HepG2 (cell line): Measurements from ENCODE around the gene GDF9.

Experiments used
- AGO2 ChIP-seq: fragments of 200-400 bp; formaldehyde crosslinking; optimal IDR thresholded peaks from 2 replicates; pipeline ENCODE3; 2017; ENCODE audit warnings: mild to moderate bottlenecking, low read depth, low read length, moderate library complexity
- CEBPB ChIP-seq: IDR thresholded peaks from 2 replicates; pipeline ENCODE4 v1.6.1; 2011; ENCODE audit warnings: low read depth, low read length, improper control_type of control experiment, borderline replicate concordance
- EP300 ChIP-seq, 3 experiments: sonication (generic) in 1 of 3; formaldehyde crosslinking in 1 of 3; IDR thresholded peaks; 2 replicates each; pipeline versions ENCODE4 v1.5.1 to v1.6.1; 2011 to 2020; ENCODE audit warnings: low read depth in 2 of 3, low read length in 2 of 3, borderline replicate concordance in 1 of 3, improper control_type of control experiment in 1 of 3, mild to moderate bottlenecking in 1 of 3, missing genetic modification reagents in 1 of 3, moderate library complexity in 1 of 3
- RFX5 ChIP-seq: IDR thresholded peaks from 2 replicates; pipeline ENCODE4 v1.6.1; 2011; ENCODE audit warnings: low read depth, low read length, improper control_type of control experiment
- SIN3A ChIP-seq: IDR thresholded peaks from 2 replicates; pipeline ENCODE4 v1.6.1; 2011; ENCODE audit warnings: low read depth, mild to moderate bottlenecking, control low read depth, low read length, borderline replicate concordance
- ZNF136 ChIP-seq: sonication (generic); formaldehyde crosslinking; IDR thresholded peaks from 2 replicates; pipeline ENCODE4 v1.8.1; 2022; ENCODE audit warnings: low read depth, mild to moderate bottlenecking, moderate library complexity, missing genetic modification reagents
- ZNF7 ChIP-seq: IDR thresholded peaks from 2 replicates; pipeline ENCODE4 v1.6.1; 2016; ENCODE audit warnings: missing biosample characterization, missing genetic modification reagents
- ZNF792 ChIP-seq: IDR thresholded peaks from 2 replicates; pipeline ENCODE4 v1.6.1; 2016
- TF ChIP-seq, protein P1 (sequence below): IDR thresholded peaks from 2 replicates; pipeline ENCODE4 v1.6.1; 2016; ENCODE audit warnings: missing compliant biosample characterization, missing genetic modification reagents, borderline replicate concordance
- TF ChIP-seq, protein P2 (sequence below): sonication (generic); formaldehyde crosslinking; IDR thresholded peaks from 2 replicates; pipeline ENCODE4 v1.9.0; 2021; ENCODE audit warnings: missing genetic modification reagents, borderline replicate concordance
- TF ChIP-seq, protein P3 (sequence below): sonication (generic); formaldehyde crosslinking; IDR thresholded peaks from 2 replicates; pipeline ENCODE4 v1.5.0; 2020; ENCODE audit warnings: mild to moderate bottlenecking, missing genetic modification reagents, moderate library complexity

DNA sequence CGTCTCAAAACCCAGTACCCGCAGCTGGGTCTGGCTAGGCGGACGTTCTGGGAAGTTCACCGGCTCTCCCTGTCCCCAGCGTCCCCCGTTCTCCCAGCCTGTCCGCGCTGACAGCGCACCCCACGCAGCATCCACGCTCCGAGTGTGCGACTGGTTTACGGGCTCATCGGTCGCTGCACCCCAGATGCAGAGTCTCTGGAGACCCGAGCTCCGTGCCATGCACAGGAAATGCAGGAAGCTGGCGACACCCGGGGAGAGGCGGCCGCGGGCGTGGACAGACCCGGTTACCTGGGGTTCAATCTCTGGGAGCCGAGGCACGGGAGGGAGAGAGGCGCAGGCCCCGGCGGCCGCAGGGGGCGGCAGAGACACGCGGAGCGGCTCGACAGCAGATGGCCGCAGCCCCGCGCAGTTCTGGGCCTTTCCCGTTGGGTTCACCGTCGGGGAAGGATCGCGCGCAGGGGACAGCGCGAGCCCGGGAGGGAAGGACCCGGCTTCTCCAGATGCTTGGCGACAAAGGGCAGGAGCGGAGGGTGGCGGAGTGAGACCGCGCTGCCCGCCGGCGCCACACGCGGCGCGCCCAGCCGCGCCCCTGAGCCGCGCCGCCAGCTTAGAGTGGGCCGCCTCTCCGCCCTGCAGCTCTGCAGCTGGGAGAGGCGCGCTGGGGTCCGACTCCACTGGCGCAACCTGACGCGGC lies 36.4 kb downstream of the GDF9 start:
- TF ChIP-seq RFX5 (no peak), SIN3A (peak; percentile 45; the same call in 1 of the 2 replicates), ZNF136 (no peak), AGO2 (peak; percentile 88), EP300 (IDR thresholded peaks at IDR 0.05; ENCODE audit: low read depth in 2 of 2, low read length in 2 of 2) (no peak; a peak in 1 of 4 replicates), EP300 (CRISPR knock-in tag; IDR thresholded peaks at IDR 0.05; ENCODE audit: borderline replicate concordance) (no peak), ZNF792 (CRISPR knock-in tag) (0 out of 2 replicates have a peak, but pooled peaks have one; percentile 33), CEBPB (no peak), ZNF7 (CRISPR knock-in tag) (no peak)
- TF ChIP-seq, protein P1, sequence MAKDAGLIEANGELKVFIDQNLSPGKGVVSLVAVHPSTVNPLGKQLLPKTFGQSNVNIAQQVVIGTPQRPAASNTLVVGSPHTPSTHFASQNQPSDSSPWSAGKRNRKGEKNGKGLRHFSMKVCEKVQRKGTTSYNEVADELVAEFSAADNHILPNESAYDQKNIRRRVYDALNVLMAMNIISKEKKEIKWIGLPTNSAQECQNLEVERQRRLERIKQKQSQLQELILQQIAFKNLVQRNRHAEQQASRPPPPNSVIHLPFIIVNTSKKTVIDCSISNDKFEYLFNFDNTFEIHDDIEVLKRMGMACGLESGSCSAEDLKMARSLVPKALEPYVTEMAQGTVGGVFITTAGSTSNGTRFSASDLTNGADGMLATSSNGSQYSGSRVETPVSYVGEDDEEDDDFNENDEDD, result no peak; the same call in 1 of the 2 replicates
- TF ChIP-seq, protein P2, sequence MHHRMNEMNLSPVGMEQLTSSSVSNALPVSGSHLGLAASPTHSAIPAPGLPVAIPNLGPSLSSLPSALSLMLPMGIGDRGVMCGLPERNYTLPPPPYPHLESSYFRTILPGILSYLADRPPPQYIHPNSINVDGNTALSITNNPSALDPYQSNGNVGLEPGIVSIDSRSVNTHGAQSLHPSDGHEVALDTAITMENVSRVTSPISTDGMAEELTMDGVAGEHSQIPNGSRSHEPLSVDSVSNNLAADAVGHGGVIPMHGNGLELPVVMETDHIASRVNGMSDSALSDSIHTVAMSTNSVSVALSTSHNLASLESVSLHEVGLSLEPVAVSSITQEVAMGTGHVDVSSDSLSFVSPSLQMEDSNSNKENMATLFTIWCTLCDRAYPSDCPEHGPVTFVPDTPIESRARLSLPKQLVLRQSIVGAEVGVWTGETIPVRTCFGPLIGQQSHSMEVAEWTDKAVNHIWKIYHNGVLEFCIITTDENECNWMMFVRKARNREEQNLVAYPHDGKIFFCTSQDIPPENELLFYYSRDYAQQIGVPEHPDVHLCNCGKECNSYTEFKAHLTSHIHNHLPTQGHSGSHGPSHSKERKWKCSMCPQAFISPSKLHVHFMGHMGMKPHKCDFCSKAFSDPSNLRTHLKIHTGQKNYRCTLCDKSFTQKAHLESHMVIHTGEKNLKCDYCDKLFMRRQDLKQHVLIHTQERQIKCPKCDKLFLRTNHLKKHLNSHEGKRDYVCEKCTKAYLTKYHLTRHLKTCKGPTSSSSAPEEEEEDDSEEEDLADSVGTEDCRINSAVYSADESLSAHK (CRISPR knock-in tag), result no peak
- TF ChIP-seq, protein P3, sequence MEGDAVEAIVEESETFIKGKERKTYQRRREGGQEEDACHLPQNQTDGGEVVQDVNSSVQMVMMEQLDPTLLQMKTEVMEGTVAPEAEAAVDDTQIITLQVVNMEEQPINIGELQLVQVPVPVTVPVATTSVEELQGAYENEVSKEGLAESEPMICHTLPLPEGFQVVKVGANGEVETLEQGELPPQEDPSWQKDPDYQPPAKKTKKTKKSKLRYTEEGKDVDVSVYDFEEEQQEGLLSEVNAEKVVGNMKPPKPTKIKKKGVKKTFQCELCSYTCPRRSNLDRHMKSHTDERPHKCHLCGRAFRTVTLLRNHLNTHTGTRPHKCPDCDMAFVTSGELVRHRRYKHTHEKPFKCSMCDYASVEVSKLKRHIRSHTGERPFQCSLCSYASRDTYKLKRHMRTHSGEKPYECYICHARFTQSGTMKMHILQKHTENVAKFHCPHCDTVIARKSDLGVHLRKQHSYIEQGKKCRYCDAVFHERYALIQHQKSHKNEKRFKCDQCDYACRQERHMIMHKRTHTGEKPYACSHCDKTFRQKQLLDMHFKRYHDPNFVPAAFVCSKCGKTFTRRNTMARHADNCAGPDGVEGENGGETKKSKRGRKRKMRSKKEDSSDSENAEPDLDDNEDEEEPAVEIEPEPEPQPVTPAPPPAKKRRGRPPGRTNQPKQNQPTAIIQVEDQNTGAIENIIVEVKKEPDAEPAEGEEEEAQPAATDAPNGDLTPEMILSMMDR, result peak; percentile 96
